Measurements from ENCODE around the gene MX2. TPM values are rescaled to one million over a fixed set of nuclear protein-coding genes. Genes with fewer than 3 reads are reported as not detected.

The MX2 gene
- total and polyA plus RNA-seq, 2 of the 8 experiments (the other 6 are each of a cell fraction or from before 2014, with no cell fraction given): 3.1 to 8.9 TPM

DNA sequence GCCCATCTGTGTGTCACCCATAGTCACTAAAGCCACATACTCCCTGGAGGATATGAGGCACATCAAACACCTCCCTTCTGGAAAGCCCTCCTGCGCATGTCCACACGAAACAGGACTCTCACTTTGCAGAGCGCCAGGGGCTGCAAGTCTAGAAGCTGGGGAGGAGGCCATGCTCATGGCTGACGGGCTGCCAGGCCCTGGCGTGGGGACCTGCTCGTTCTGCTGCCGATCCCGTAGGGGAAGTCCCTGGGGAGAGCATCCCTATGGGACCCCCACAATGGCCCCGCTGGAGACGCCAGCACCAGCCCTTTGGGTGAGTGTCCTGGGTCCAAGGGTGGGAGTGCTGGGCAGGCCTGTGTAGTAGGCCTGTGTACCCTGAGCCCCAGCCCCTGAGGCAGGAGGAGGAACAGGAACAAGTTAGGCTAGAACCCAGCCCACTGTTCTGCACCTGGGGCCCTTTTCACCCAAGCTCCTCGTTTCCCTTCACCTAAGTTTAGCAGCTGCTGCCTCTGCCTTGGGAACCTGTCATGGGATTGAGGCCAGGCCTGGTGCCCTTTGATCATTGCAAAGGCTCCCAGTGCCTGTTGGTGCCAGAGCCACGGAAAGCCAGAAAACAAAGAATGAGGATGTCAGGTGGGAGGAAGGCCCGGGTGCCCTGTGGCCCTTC lies 35.3 kb upstream of the MX2 start:
- Histone ChIP-seq H2BK12ac (ENCODE audit: low read depth, low read length) (no peak overlapping the region), H3K18ac (ENCODE audit: extremely low read depth, low read length) (no peak overlapping the region), H2AFZ (ENCODE audit: low read length) (no peak overlapping the region), H3K9ac (replicated peaks in 1 of 4; ENCODE audit: extremely low read depth in 1 of 4, low read depth in 3 of 4, low read length in 3 of 4) (no peak overlapping the region), H3K79me1 (ENCODE audit: low read depth, low read length) (no peaks in the 10 kb centered on the region), H3K23ac (ENCODE audit: insufficient read length) (no peak overlapping the region), H3K23me2 (ENCODE audit: low read depth, low read length) (no peaks in the 10 kb centered on the region), H3K27ac (ENCODE audit: low read depth, low read length) (no peak overlapping the region), H4K5ac (ENCODE audit: insufficient read length, low read depth, low read length) (no peak overlapping the region), H4K8ac (ENCODE audit: extremely low read depth, insufficient read depth, low read length) (no peak overlapping the region), H3K79me2 (ENCODE audit: control insufficient read depth in 1 of 2, insufficient read depth in 2 of 2, low read length in 2 of 2) (no peaks in the 10 kb centered on the region), H2BK120ac (replicated peaks; ENCODE audit: low read depth, low read length) (no peak overlapping the region), H3K14ac (ENCODE audit: insufficient read length) (no peak overlapping the region), H2AK5ac (ENCODE audit: low read depth, low read length) (no peak overlapping the region), H3K4ac (replicated peaks; ENCODE audit: insufficient read length, low read depth, low read length) (no peak overlapping the region), H3K36me3 (ENCODE audit: control insufficient read depth in 2 of 4, insufficient read depth in 4 of 4, low read length in 3 of 4) (no peaks in the 10 kb centered on the region), H2BK5ac (ENCODE audit: low read depth, low read length) (no peak overlapping the region), H3K9me3 (ENCODE audit: insufficient read depth in 2 of 2, low read depth in 1 of 2, low read length in 1 of 2) (no peaks in the 10 kb centered on the region), H2BK20ac (ENCODE audit: low read length) (no peak overlapping the region), H3K56ac (replicated peaks; ENCODE audit: insufficient read length, low read depth, low read length) (no peak overlapping the region), H3K4me1 (replicated peaks in 1 of 4; ENCODE audit: control insufficient read depth in 3 of 4, insufficient read depth in 4 of 4, low read length in 3 of 4) (peaks cover 0 to 8% (median 3%) of the 10 kb centered on the region in 4 experiments; a peak in 3 of 7 replicates), H3K27me3 (replicated peaks in 1 of 4; ENCODE audit: control insufficient read depth in 3 of 4, extremely low read depth in 1 of 4, insufficient read depth in 3 of 4, low read length in 3 of 4) (no peaks in the 10 kb centered on the region), H3K4me2 (ENCODE audit: insufficient read depth in 1 of 2, low read depth in 2 of 2, low read length in 2 of 2) (no peak overlapping the region), H3K4me3 (ENCODE audit: extremely low read depth in 1 of 4, insufficient read depth in 2 of 4, low read depth in 3 of 4, low read length in 4 of 4) (no peak overlapping the region), H4K91ac (replicated peaks; ENCODE audit: insufficient read length, low read length) (no peak overlapping the region), H4K20me1 (replicated peaks in 1 of 2; ENCODE audit: control insufficient read depth in 1 of 2, insufficient read depth in 2 of 2, low read length in 2 of 2) (no peaks in the 10 kb centered on the region), H2BK15ac (ENCODE audit: low read length) (no peak overlapping the region)
- DNase-seq (ENCODE audit: low read depth in 1 of 2, low spot score in 2 of 2) (no peak), FAIRE-seq (no peak)
- ChIA-PET POLR2A (ENCODE audit: partially characterized antibody) (interaction anchor here (1.1 kb wide), 1 partner anchor 10 kb away, joined by 3 read pairs; no protein-coding TSS in a partner anchor), CTCF (ENCODE audit: partially characterized antibody) (no interaction called here)
- TF ChIP-seq CHD2 (IDR thresholded peaks at IDR 0.05; ENCODE audit: low read length) (no peak), EGR1 (IDR thresholded peaks at IDR 0.05; ENCODE audit: borderline replicate concordance, low read depth, low read length) (no peak), SP1 (IDR thresholded peaks at IDR 0.05; ENCODE audit: low read depth, low read length) (no peak), GTF2F1 (IDR thresholded peaks at IDR 0.05; ENCODE audit: borderline replicate concordance, low read depth, low read length) (no peak), TBP (IDR thresholded peaks at IDR 0.05; ENCODE audit: low read depth, low read length) (no peak)
- WGBS, 2 experiments (ENCODE audit: extremely low coverage in 1 of 2, insufficient coverage in 1 of 2, insufficient read length in 1 of 2, insufficient replicate concordance in 2 of 2, low coverage in 1 of 2, low lambda C conversion rate in 2 of 2, missing lambda C conversion rate in 1 of 2): 87% methylated on average over 12 of the region's 13 CpGs; no CpG with 5 or more reads in 1 of the 2 experiments
